ENCODE data around the gene NEXN.

NEXN gene

DNA sequence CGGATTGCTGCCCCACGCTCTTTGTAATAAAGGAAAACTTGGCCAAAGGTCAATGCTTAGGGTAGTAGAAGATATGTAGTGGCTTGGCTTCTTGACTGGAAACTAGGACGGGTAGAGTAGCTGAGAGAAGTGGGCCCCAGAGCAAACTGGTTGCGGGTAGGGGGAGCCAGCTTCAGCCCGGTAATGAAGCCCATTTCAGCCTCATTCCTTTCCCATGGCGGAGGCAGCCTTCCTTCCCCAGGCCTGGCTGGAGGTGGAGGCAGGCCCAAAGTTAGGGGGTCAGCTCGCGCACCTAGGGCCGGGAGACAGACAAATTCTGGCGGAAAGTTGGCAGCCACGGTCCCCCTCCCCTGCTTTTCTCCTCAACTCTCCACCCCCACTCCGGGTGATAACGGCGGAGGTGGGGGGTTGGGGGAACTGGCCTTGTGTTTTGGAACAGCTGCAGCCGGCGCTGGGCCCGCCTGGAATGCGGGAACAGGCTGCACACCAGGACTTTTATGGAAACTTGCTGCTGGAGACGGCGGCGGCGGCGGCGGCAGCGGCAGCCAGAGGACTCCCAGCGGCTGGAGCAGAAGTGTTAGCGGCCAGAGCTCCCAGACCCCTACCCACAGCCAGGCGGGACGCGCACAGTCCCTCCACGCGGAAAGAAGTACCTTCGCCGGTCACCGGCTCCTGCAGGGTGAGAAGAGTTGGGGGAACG is at the start of gene NEXN:
TSS of gene NEXN (plus strand) at position 544 of the 700 bp plus-strand sequence. CDS start 27,483 bp downstream, outside the sequence.
- FAIRE-seq (peak; percentile 59), DNase-seq (ENCODE audit: low spot score) (peak; percentile 75)

DNA sequence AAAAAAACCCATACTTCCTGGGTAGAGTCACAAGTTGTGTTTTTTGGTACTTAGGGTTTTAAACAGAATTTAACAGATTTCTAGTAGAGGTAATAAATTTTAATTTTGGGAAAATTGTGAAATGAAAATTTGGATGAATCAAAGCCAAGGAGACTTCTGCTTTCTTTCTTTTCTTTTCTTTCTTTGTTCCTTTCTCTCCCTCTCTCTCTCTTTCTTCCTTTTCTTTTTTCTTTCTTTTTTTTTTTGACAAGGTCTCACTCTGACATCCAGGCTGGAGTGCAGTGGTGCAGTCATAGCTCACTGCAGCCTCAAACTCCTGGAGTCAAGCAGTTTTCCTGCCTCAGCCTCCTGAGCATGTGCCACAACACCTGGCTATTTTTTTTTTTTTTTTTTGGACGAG is 46.9 kb upstream of the NEXN start:
- FAIRE-seq: no peak
- no peak for DNase-seq (ENCODE audit: low spot score)

DNA sequence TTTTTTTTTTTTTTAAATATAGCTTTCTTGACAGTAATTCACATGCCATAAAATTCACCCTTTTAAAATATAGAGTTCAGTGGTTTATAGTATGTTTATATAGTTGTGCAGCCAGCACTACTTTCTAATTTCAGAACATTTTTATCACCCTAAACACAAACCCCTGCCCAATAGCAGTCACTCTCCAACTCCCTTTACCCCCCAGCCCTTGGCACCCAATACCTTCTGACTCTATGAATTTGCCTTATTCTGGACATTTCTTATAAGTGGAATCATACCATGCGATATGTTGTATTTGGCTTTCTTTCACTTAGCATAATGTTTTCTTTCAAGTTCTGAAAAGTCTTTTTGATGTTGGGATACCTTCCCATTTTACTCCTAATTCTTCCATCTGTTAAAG is 42.5 kb upstream of the NEXN start:
- no peak for DNase-seq (ENCODE audit: low spot score)
- FAIRE-seq: no peak

DNA sequence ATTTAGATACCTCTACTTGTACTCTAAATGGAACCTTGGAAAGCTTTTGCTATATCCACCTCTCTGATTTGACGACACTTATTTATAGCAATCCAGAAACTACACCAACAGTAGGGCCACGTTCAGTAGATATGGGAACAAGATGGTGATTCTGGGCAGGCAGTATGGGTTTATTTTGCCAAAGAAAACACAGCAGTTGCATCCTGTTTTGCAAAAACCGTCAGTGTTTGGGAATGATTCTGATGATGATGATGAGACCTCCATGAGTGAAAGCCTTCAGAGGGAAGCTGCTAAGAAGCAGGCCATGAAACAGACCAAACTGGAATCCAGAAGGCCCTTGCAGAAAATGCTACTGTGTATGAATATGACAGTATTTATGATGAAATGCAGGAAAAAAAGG is 41.5 kb upstream of the NEXN start:
- no peak for FAIRE-seq
- no peak for DNase-seq (ENCODE audit: low spot score)

DNA sequence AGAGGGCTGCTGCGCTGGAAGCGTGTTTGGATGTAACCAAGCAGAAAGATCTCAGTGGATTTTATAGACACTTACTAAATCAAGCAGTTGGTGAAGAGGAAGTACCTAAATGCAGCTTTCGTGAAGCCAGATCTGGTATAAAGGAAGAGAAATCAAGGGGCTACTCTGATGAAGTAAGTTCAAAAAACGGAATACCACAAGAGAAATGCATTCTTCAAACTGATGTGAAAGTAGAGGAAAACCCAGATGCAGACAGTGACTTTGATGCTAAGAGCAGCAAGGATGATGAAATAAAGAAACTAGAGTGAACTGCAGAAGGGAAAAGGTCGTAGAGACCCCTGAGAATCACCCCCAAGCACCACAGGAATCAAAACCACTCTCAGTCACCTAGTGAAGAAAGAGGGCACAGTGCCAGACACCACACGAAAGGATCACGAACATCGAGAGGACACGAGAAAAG is 40.8 kb upstream of the NEXN start:
- DNase-seq (ENCODE audit: low spot score): no peak
- no peak for FAIRE-seq

DNA sequence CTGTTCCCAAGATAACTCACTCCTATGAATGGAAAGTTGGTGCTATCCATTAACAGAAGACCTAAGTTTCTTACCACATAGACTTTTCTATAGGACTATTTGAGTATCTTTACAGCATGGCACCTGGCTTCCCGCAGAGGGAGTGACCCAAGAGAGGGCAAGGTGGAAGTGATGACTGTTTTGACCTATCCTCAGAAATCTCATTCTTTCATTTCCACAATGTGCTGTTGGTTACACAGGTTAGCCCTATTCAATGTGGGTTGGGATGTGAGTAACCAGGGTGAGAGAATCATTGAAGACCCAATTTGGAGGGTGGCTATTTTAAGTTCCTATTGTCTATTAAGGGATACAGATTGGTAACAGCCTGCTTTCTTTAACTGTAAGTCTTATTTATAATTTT is 38.3 kb upstream of the NEXN start:
- DNase-seq (ENCODE audit: low spot score): no peak
- FAIRE-seq: no peak

DNA sequence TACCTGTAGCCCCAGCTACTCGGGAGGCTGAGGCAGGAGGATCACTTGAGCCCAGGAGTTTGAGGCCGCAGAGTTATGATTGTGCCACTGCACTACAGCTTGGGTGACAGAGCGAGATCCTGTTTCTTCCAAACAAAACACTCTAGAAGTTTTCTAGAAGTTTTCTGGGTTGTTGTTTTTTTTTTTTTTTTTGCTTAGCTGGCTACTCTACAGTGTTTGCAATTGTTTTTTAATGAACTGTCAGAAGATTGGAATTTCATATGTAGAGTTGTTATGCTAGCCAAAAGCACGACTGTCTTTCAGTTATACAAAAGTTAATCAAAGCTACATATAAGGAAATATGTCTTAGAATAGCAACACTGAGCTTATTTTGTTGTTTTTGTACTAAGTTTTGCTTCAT is 30.9 kb upstream of the NEXN start:
- no peak for FAIRE-seq
- no peak for DNase-seq (ENCODE audit: low spot score)

DNA sequence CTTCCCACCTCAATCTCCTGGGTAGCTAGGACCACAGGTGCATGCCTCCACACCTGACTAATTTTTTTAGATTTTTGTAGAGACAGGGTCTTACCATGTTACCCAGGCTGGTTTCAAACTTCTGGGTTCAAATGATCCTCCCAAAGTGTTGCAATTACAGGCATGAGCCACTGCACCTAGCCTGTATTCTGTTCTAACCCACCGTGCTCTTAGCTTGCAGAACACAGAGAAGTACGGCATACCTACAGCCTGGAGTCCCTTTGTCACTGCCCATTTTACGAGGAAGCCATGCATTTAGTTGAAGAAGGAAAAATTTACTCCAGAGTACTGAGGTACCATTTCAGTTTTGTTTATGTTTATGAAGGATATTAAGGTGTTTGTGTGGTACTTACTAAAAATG is 29.7 kb upstream of the NEXN start:
- FAIRE-seq (no peak), DNase-seq (ENCODE audit: low spot score) (no peak)

DNA sequence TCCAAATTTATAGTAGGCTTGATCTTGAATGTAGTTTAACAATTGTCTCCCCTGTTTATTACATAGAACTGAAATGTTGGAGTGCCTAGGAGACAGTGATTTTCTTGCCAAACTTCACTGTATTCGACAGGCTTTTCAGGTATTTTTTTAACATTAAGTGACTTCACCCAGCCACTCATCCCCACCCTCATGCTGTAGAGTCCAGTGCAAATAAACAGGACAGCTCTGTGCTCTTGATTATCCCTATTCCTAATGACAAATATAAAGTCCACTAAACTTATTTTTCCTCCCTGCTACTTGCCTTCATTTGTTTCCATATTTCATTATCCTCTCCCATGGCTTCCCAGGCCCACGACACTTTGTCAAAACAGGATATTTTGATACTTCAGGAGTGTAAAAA is 29.2 kb upstream of the NEXN start:
- DNase-seq (ENCODE audit: low spot score) (no peak), FAIRE-seq (no peak)

DNA sequence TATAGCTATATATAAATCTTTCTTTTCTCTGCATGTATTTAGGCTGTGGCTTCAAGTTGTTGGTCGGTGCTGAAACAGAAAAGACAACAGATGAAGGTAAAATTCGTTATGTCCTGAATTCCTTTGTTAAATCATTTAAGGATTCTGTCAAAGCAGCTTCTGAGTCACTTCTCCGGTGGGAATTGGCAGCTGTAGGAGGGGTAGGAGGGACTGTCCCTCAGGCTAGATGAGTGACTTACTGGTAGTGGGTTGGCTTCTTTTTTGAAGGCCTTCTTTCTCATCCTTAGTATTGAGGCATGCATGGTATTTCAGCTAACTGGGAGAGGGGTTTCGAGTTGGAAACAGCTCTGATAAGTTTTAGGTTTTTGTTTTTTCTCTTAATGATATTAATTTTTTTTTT is 22.1 kb upstream of the NEXN start:
- FAIRE-seq (no peak), DNase-seq (ENCODE audit: low spot score) (no peak)

DNA sequence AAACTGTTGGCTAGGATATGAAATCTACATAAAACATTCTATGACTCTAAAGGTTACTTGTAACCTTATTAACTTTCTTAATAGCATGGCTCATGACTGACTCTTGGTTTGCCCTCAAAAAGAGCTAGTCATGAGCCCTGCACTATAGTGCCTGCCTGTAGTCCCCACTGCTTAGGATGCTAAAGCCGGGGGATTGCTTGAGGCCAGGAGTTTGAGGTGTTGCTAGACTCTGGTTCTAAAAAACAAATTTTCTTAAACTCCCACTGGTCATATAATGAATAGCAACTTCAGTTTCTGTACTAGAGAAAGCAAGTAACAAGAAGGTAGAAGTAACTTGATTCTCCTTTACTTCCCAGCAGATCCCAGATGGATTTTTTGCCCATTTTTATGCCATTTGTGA is 15.8 kb upstream of the NEXN start:
- DNase-seq (ENCODE audit: low spot score): no peak
- no peak for FAIRE-seq

DNA sequence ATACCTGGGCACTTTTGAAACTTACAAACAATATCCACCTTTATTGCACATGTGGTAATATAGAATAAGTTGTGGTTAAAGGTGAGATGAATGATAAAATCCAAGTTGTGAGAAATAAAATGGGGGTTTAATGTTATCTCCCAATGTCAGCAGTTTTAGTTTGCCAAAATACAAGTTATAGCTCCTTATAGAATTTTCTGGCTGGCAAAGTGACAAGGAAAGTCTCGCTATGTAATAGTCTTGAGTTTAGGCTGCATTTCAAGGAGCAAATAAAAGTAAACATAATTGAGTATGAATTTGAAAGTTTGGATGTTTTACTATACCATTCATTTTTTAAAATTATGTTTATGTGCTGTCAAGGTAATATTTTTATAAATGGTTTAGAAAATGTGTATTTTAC is 15.0 kb upstream of the NEXN start:
- DNase-seq (ENCODE audit: low spot score): no peak
- FAIRE-seq: no peak

DNA sequence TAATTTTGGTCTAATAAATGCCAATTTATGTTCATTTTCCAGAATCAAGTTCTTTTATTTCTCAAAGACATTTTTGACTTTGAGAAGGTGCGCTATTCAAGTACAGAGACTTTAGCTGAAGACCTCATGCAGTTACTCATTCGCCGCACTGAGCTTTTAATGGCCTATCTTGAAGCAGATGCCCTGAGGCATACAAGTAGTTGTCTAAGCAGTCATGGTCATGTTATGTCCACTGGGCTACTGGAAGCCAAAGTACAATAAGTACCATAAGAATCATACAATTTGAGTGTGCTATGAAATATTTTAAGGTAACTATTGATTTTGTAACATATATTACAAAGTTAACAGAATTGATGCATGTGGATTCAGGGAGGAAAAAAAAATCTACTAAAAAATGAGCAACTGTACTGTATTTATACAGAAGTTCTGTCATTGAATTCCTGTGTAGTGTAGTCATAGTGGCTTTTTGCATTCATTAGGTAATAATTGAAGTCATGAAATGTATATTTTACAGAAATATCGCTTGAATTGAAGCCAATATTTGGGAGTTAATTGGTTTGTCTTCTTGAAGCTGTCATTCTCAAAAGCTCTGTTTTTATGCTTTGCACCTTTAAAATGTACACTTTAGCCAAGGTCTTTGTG is 13.5 kb upstream of the NEXN start:
- DNase-seq (ENCODE audit: low spot score): no peak

DNA sequence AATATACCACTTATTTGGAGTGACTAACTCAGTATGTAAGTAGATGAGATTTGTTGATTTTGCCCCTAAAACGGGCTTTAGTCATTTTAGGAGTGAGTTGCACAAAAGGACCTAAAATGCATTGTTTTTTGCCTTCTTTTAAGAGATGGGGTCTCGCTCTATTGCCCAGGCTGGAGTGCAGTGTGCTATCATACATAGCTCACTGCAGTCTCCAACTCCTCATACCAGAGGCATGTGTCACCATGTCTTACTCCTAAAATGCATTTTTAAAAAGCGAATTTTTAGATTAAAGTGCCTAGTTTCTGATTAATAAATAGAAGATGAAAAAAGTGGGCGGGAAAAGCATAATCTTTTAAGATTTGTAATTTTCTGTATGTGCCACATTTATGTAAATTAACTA is 11.5 kb upstream of the NEXN start:
- FAIRE-seq: no peak
- no peak for DNase-seq (ENCODE audit: low spot score)

More for the DNA sequence above, 13.5 kb upstream of the NEXN start:
- no peak for FAIRE-seq

DNA sequence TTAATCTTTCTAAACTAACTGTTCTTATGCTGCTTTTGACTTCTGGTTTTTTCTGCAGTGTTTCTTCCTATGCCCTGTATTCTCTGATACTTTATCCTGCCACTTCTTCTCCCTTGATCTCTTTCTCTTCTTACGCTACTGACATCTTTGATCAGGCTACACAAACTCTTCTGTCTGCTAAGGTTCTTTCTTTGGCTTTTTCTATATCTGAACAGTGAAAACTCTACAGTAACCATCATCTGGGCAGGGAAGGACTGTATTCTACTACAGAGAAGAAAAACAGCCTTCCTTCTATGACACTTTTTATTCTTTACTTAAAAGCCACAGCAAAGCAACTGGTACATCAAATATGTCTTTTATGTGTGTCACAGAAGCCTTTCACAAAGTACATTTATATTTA is 7.4 kb upstream of the NEXN start:
- DNase-seq (ENCODE audit: low spot score): no peak
- no peak for FAIRE-seq

DNA sequence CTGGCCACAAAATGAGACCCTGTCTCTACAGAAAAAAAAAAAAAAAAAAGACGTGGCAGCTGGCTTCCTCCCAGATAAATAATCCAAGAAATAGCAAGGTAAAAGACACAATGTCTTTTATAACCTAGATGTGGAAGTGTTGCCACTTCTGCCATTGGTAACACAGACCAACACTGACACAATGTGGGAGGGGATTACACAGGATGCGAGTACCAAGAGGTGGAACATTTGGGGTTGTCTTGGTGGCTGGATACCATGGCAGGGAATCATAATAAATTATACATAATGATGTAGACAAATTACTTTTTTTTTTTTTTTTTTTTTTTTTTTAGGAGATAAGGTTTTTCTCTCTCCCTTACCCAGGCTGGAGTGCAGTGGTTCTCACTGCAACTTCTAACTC is 6.0 kb upstream of the NEXN start:
- no peak for FAIRE-seq
- DNase-seq (ENCODE audit: low spot score): no peak

DNA sequence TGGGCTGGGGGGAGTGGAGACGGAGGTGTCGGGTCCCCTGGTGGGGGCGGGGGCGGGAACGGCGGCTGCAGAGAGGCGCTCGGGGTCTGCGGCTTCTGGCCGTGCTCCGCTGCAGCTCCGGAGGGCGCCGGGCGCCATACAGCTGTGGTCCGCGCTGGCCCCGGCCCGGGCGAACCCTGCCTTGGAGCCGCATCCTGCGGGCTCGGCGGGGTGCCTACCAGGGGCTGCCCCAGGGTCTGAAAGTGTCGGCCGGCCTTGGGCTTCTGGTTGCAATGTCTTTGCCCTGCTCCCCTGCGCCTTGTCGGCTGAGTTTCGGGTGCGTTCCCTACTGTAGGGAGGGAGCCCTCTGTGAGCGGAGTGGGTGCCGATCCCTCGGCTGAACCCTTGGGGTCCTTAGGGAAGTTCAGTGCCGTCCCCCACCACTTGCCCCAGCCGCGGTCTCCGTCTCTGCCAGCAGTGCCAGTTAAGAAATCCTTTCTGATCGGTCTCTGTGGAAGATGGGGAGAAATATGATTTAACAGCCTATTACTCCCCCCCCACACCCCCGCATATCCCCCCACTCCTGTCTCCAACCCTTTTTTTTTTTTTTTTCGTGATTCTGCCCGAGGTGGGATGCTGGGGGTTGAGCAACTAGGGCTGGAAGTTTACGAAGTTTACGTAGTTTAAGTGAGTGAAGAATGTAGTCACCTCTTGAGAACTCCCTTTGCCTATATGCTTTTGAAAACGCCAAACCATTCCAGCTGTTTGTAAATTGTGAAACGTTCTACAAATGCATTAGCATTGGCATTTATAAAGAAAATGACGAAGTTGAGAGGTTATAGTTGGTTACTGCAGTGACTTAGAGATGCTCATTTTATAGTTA is 588 bp downstream of the NEXN start:
- FAIRE-seq: no peak
- DNase-seq (ENCODE audit: low spot score): no peak

DNA sequence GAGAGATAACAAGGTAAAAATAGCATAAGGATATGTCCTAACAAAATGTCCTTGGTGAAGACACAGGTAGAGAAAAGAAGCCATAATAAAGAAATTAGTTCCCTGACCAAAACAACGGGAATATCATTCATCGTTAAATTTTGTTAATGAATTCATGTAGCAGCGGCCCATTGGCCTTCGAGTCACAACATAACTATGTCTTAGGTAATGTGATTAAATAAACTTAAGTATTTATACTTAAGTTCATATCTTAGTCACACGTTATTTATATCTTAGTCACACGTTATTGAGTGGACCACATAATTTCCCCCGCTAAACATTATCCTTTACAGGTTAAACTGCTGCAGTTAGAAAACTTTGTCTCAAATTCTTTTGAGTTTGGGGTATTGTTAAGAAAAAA is 1.2 kb downstream of the NEXN start:
- peak; percentile 9 for DNase-seq (ENCODE audit: low spot score)
- no peak for FAIRE-seq

DNA sequence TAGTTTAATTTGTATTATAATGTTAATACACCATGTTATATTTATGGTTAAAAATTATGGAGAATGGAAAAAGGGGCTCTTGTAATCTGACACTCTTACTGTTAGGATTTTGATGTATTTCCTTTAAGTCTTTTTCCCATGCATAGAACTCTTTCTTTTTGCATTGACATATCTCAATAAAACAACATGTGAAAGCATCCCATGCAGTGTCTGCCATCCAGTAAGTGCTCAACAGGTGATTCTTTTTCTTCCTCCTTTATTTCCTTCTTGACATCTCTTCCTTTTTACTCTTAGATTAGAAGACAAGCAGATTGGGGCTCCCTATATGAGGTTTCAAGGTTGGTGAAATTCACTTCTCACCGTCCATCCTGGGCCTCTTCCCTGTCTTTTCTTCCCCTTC is 2.8 kb downstream of the NEXN start:
- FAIRE-seq (no peak), DNase-seq (ENCODE audit: low spot score) (no peak)

DNA sequence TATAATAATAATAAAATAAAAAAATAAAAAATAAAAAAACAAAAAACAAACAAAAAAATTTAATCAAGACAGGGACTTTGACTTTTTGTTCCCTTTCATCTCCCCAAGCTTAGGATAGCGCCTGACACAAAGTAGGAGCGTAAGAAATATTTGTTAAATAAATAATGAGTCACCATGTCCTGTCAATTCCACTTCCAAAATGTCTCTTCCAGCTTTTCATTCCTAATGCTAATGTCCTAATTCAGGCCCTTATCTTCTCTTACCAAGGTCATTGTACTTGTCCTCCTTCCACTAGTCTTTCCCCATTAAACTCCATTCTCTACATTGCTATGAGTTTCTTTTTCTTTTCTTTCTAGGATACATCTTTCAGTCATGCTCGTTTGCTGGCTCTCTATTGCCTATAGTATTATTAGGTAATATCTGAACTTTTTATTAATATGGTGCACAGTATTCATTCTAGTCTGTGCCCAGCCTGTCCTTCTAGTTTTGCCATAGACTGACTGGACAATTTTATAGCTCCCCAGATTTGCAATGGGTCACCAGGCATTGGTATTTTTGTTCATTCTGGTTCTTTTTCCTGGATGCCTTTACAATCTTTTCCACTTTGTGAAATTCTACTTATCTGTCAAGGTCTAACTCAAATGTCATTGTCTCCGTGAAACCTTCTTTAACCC is 11.4 kb downstream of the NEXN start:
- FAIRE-seq (no peak), DNase-seq (ENCODE audit: low spot score) (no peak)

DNA sequence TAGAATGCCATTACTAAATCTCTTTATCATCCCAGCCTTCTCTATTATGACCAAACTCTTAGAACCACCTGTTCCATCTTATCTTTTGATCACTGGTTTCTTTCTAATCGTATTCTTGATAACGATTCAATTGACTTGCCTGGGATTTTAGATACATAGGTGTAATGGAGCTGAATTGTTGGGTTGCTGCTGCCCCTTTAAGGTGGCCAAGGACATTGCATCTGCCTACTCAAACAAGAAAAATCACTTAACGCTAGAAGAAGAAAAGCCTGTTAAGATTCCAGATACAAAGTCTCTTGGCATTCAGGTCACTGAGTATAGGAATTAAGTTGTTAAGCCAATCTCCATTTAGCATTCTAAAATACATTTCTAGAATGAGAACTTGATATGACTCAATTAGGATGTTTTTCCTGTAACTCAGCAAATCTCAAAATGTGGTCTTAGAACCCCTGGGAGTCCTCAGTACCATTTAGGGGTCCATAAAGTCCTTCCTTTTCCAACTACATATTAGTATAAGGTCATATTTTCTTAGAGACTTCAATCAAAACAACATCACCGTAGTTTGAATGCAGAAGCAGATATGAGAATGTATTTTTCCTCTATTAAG is 12.4 kb downstream of the NEXN start:
- DNase-seq (ENCODE audit: low spot score): peak; percentile 10
- no peak for FAIRE-seq
